SK-N-SH (cell line): ENCODE data around the gene SMU1.

ENCODE experiments used
- EP300 ChIP-seq, 2 experiments: IDR thresholded peaks; 2 replicates each; pipeline versions ENCODE4 v1.4.0 to v1.6.1; 2012; ENCODE audit warnings: borderline replicate concordance in 1 of 2, low read depth in 1 of 2, low read length in 1 of 2
- EZH2phosphoT487 ChIP-seq: fragments of 200-600 bp; sonication (generic); IDR thresholded peaks from 2 replicates; pipeline ENCODE4 v1.6.1; 2017; ENCODE audit warnings: low read depth, mixed run types, mild to moderate bottlenecking, antibody characterized with exemption, moderate library complexity, borderline replicate concordance
- FOXJ3 ChIP-seq: sonication (generic); formaldehyde crosslinking; IDR thresholded peaks from 2 replicates; pipeline ENCODE4 v1.5.1; 2020; ENCODE audit warnings: mild to moderate bottlenecking, missing genetic modification reagents
- GABPA ChIP-seq: IDR thresholded peaks from 2 replicates; pipeline ENCODE4 v1.4.0; 2012; ENCODE audit warnings: low read depth, mild to moderate bottlenecking
- POLR2AphosphoS5 ChIP-seq: IDR thresholded peaks from 2 replicates; pipeline ENCODE4 v1.6.1; 2012; ENCODE audit warnings: low read depth, low read length
- TCF12 ChIP-seq: IDR thresholded peaks from 2 replicates; pipeline ENCODE4 v1.4.0; 2012
- TF ChIP-seq, protein P1 (sequence below): IDR thresholded peaks from 2 replicates; pipeline ENCODE4 v1.6.1; 2012; ENCODE audit warnings: mild to moderate bottlenecking, low read depth, low read length, moderate library complexity
- TF ChIP-seq, protein P2 (sequence below): fragments of 200-600 bp; sonication (generic); IDR thresholded peaks from 2 replicates; pipeline ENCODE4 v1.6.1; 2017; ENCODE audit warnings: antibody characterized with exemption, mild to moderate bottlenecking, moderate library complexity
- TF ChIP-seq, protein P3 (sequence below): IDR thresholded peaks from 2 replicates; pipeline ENCODE4 v1.4.0; 2012; ENCODE audit warnings: low read depth
- TF ChIP-seq, protein P4 (sequence below): fragments of 150-350 bp; IDR thresholded peaks from 2 replicates; pipeline ENCODE4 v1.6.1; 2017; ENCODE audit warnings: antibody characterized with exemption, low read length, low read depth, borderline replicate concordance

DNA sequence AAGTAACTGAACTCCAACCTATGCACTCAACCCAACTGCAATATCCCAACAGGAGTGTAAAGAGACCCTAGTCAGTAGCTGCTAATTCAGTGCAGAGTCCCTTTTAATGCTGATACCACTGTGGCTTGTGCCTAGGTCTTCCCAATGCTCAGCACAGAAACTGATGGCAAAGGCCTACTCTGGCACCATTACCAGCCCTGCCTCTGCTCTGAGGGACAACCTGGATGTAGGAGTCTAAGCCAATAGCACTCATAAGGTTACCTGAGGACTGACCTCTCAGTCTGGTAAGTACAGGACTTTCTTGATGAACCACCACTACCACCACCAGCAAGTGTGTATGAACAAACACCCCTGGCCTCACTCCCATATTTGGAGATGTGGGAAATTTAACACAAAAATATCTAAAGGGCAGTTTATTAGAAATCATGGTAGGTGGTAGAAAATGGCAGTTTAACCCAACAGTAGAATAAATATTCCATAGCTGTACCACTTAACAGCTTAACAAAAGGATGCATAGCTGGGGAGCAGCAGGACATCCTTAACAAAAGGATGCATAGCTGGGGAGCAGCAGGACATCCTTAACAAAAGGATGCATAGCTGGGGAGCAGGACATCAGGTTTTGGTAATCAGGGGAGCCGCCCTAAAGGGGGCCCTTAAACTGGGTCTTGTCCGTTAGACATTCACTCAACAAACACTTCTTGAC is 62.4 kb downstream of the SMU1 start:
- TF ChIP-seq, protein P1, sequence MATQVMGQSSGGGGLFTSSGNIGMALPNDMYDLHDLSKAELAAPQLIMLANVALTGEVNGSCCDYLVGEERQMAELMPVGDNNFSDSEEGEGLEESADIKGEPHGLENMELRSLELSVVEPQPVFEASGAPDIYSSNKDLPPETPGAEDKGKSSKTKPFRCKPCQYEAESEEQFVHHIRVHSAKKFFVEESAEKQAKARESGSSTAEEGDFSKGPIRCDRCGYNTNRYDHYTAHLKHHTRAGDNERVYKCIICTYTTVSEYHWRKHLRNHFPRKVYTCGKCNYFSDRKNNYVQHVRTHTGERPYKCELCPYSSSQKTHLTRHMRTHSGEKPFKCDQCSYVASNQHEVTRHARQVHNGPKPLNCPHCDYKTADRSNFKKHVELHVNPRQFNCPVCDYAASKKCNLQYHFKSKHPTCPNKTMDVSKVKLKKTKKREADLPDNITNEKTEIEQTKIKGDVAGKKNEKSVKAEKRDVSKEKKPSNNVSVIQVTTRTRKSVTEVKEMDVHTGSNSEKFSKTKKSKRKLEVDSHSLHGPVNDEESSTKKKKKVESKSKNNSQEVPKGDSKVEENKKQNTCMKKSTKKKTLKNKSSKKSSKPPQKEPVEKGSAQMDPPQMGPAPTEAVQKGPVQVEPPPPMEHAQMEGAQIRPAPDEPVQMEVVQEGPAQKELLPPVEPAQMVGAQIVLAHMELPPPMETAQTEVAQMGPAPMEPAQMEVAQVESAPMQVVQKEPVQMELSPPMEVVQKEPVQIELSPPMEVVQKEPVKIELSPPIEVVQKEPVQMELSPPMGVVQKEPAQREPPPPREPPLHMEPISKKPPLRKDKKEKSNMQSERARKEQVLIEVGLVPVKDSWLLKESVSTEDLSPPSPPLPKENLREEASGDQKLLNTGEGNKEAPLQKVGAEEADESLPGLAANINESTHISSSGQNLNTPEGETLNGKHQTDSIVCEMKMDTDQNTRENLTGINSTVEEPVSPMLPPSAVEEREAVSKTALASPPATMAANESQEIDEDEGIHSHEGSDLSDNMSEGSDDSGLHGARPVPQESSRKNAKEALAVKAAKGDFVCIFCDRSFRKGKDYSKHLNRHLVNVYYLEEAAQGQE, result no peak
- TF ChIP-seq, protein P2, sequence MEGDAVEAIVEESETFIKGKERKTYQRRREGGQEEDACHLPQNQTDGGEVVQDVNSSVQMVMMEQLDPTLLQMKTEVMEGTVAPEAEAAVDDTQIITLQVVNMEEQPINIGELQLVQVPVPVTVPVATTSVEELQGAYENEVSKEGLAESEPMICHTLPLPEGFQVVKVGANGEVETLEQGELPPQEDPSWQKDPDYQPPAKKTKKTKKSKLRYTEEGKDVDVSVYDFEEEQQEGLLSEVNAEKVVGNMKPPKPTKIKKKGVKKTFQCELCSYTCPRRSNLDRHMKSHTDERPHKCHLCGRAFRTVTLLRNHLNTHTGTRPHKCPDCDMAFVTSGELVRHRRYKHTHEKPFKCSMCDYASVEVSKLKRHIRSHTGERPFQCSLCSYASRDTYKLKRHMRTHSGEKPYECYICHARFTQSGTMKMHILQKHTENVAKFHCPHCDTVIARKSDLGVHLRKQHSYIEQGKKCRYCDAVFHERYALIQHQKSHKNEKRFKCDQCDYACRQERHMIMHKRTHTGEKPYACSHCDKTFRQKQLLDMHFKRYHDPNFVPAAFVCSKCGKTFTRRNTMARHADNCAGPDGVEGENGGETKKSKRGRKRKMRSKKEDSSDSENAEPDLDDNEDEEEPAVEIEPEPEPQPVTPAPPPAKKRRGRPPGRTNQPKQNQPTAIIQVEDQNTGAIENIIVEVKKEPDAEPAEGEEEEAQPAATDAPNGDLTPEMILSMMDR, result no peak
- TF ChIP-seq, protein P3, sequence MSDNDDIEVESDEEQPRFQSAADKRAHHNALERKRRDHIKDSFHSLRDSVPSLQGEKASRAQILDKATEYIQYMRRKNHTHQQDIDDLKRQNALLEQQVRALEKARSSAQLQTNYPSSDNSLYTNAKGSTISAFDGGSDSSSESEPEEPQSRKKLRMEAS, result no peak
- TF ChIP-seq GABPA (no peak), EZH2phosphoT487 (no peak), POLR2AphosphoS5 (no peak), FOXJ3 (no peak), TCF12 (no peak), EP300 (IDR thresholded peaks at IDR 0.05; ENCODE audit: borderline replicate concordance in 1 of 2, low read depth in 1 of 2, low read length in 1 of 2) (no peak)
- TF ChIP-seq, protein P4, sequence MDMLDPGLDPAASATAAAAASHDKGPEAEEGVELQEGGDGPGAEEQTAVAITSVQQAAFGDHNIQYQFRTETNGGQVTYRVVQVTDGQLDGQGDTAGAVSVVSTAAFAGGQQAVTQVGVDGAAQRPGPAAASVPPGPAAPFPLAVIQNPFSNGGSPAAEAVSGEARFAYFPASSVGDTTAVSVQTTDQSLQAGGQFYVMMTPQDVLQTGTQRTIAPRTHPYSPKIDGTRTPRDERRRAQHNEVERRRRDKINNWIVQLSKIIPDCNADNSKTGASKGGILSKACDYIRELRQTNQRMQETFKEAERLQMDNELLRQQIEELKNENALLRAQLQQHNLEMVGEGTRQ, result no peak
